ENCODE data around the gene OR52B6. TPM values are rescaled to one million over a fixed set of nuclear protein-coding genes. Genes with fewer than 3 reads are reported as not detected.
A peak's percentile ranks its signal among the peaks of the same experiment; 100 is the strongest.

Gene OR52B6
- total RNA-seq, 2 experiments from 2014 or later = not detected

- Mint-ChIP-seq H3K4me1 (ENCODE audit: low read depth) (peaks cover 6% of the 10 kb centered on the region), H3K9me3 (no peaks in the 10 kb centered on the region), H3K4me3 (no peak overlapping the region), H3K36me3 (ENCODE audit: low read depth) (no peaks in the 10 kb centered on the region), H3K27me3 (no peaks in the 10 kb centered on the region), H3K27ac (no peak overlapping the region)
- intact Hi-C loops (cut with micrococcal nuclease) = no loop called here
- CTCF ChIA-PET = no interaction called here
- POLR2A ChIA-PET = no interaction called here
- ATAC-seq (no peak), DNase-seq (no peak)
- no peak for TF ChIP-seq CTCF (IDR thresholded peaks at IDR 0.05)
Observed at GRCh38 chr11:5611627-5612026, 30.9 kb downstream of the OR52B6 start.

- ATAC-seq (no peak), DNase-seq (no peak)
- H3K9me3 Mint-ChIP-seq = no peaks in the 10 kb centered on the region
- TF ChIP-seq CTCF (IDR thresholded peaks at IDR 0.05) = no peak
- no peak overlapping the region for H3K27ac Mint-ChIP-seq
- H3K36me3 Mint-ChIP-seq (ENCODE audit: low read depth) = no peaks in the 10 kb centered on the region
- H3K4me1 Mint-ChIP-seq (ENCODE audit: low read depth) = peaks cover 5% of the 10 kb centered on the region
- CTCF ChIA-PET = no interaction called here
- H3K4me3 Mint-ChIP-seq = no peak overlapping the region
- intact Hi-C loops (cut with micrococcal nuclease) = no loop called here
- POLR2A ChIA-PET = no interaction called here
- no peaks in the 10 kb centered on the region for H3K27me3 Mint-ChIP-seq
Observed at GRCh38 chr11:5618807-5619206, 38.1 kb downstream of the OR52B6 start.

GRCh38 chr11:5620651-5621521, 40.2 kb downstream of the OR52B6 start:
- CTCF ChIA-PET = no interaction called here
- H3K9me3 Mint-ChIP-seq = no peaks in the 10 kb centered on the region

GRCh38 chr11:5621580-5621979, 40.9 kb downstream of the OR52B6 start:
- no peaks in the 10 kb centered on the region for H3K9me3 Mint-ChIP-seq
- no peak for ATAC-seq
- ChIA-PET POLR2A (no interaction called here), CTCF (no interaction called here)
- H3K4me1 Mint-ChIP-seq (ENCODE audit: low read depth) = peaks cover 23% of the 10 kb centered on the region
- H3K36me3 Mint-ChIP-seq (ENCODE audit: low read depth) = no peaks in the 10 kb centered on the region
- intact Hi-C loops (cut with micrococcal nuclease) = no loop called here
- TF ChIP-seq CTCF (IDR thresholded peaks at IDR 0.05) = no peak
- H3K4me3 Mint-ChIP-seq = no peak overlapping the region
- H3K27me3 Mint-ChIP-seq = no peaks in the 10 kb centered on the region
- DNase-seq = no peak
- no peak overlapping the region for H3K27ac Mint-ChIP-seq

More at GRCh38 chr11:5620651-5621521, 40.2 kb downstream of the OR52B6 start:
- TF ChIP-seq CTCF (IDR thresholded peaks at IDR 0.05) = no peak
- intact Hi-C loops (cut with micrococcal nuclease) = no loop called here
- Mint-ChIP-seq H3K27me3 (no peaks in the 10 kb centered on the region), H3K27ac (no peak overlapping the region), H3K4me1 (ENCODE audit: low read depth) (peaks cover 16% of the 10 kb centered on the region), H3K36me3 (ENCODE audit: low read depth) (no peaks in the 10 kb centered on the region), H3K4me3 (no peak overlapping the region)
- POLR2A ChIA-PET = no interaction called here
- ATAC-seq (no peak), DNase-seq (no peak)

- no peak for TF ChIP-seq CTCF (IDR thresholded peaks at IDR 0.05)
- no peaks in the 10 kb centered on the region for H3K27me3 Mint-ChIP-seq
- H3K9me3 Mint-ChIP-seq = no peaks in the 10 kb centered on the region
- peaks cover 2% of the 10 kb centered on the region for H3K36me3 Mint-ChIP-seq (ENCODE audit: low read depth)
- peak overlapping the region; percentile 13 for H3K27ac Mint-ChIP-seq
- no peak for ATAC-seq
- intact Hi-C loops (cut with micrococcal nuclease) = no loop called here
- H3K4me1 Mint-ChIP-seq (ENCODE audit: low read depth) = peaks cover 33% of the 10 kb centered on the region
- CTCF ChIA-PET = no interaction called here
- POLR2A ChIA-PET = no interaction called here
- DNase-seq = no peak
- H3K4me3 Mint-ChIP-seq = peak overlapping the region; percentile 27
Observed at GRCh38 chr11:5622802-5623201, 42.1 kb downstream of the OR52B6 start.
